ENCODE measurements around the gene TRAPPC3.

TRAPPC3 gene

DNA sequence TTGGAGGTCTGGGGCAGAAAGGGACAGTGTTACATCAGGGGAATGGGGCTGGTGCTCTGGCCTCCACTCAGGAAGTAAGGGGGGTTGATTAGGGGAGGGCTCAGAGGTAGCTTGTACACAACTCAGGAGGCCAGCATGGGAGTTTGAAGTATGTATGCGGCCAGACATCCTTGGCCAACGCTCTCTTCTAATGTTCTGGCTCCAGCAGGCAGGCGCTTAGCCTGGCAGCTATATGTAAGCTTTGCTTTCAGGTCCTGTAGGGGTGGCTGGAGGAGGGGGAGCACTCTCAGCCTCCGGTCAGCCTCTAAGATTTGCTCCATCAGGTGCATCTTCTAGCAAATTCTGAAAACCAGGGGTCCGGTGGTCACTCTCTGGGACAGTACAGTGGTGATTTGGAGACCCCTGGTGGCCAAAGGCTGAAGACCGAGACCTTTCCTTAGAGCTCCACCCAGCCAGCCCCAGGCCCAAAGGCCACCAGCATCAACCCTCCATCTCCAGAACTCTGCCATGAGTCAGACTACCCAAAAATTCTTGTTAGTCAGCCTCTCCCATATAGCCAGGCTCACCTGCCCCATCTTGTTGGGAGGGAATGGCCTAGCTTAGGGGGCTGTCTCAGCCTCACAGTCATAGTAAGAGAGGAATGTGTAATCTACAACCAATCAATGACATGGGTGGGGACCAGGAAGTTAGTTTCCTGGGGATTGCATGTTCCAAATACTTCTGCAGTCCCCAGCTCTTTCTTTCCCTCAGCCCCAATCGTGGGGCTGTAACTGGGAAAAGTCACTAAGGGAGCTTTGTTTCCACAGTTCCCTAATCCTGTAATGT is 14.6 kb downstream of the TRAPPC3 start:
- Histone ChIP-seq H3K27me3 (ENCODE audit: low read length) (no peaks in the 10 kb centered on the region), H3K4me3 (ENCODE audit: insufficient read depth, low read length, poor library complexity, severe bottlenecking) (no peak overlapping the region), H2AFZ (ENCODE audit: low read depth, low read length, severe bottlenecking) (no peak overlapping the region), H3K36me3 (ENCODE audit: low read length) (0 out of 2 replicates have a peak, but pooled peaks cover 5% of the 10 kb centered on the region), H4K20me1 (ENCODE audit: low read depth, low read length) (no peaks in the 10 kb centered on the region), H3K27ac (ENCODE audit: low read depth, low read length) (no peak overlapping the region), H3K9ac (ENCODE audit: low read length) (no peak overlapping the region), H3K79me2 (ENCODE audit: insufficient read depth, low read length) (no peaks in the 10 kb centered on the region), H3K9me3 (ENCODE audit: insufficient read depth, low read length) (no peaks in the 10 kb centered on the region), H3F3A (ENCODE audit: insufficient read depth) (no peaks in the 10 kb centered on the region), H3K9me2 (replicated peaks; ENCODE audit: insufficient read depth, low read length) (no peaks in the 10 kb centered on the region), H3K4me2 (ENCODE audit: low read depth, low read length, poor library complexity, severe bottlenecking) (no peak overlapping the region)
- TF ChIP-seq, protein P1, sequence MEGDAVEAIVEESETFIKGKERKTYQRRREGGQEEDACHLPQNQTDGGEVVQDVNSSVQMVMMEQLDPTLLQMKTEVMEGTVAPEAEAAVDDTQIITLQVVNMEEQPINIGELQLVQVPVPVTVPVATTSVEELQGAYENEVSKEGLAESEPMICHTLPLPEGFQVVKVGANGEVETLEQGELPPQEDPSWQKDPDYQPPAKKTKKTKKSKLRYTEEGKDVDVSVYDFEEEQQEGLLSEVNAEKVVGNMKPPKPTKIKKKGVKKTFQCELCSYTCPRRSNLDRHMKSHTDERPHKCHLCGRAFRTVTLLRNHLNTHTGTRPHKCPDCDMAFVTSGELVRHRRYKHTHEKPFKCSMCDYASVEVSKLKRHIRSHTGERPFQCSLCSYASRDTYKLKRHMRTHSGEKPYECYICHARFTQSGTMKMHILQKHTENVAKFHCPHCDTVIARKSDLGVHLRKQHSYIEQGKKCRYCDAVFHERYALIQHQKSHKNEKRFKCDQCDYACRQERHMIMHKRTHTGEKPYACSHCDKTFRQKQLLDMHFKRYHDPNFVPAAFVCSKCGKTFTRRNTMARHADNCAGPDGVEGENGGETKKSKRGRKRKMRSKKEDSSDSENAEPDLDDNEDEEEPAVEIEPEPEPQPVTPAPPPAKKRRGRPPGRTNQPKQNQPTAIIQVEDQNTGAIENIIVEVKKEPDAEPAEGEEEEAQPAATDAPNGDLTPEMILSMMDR (IDR thresholded peaks at IDR 0.05; ENCODE audit: insufficient read depth, low read length, poor library complexity, severe bottlenecking): peak; percentile 52
- TF ChIP-seq EZH2phosphoT487 (conservative IDR thresholded peaks at IDR 0.05; ENCODE audit: low read length): no peak

DNA sequence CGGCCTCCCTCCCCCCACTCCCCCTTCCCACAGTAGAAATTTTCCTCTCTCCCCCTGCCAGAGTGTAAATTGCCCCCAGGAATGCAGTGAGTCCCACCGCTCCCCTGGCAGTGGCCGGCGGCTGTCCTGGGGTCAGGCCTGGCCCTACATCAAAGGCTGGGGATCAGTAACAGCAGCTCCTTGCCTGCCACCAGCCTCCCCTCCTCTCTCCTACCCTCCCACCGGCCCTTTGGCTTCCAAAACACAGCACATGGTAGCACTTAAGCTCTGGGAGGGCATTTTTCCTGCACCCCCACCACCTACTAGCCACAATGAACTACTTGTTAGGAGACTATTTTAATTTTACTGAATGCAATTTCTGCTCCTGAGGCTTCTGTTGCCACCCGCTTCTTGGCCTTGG is 15.3 kb downstream of the TRAPPC3 start:
- no peaks in the 10 kb centered on the region for H3K79me2 ChIP-seq (ENCODE audit: insufficient read depth, low read length)
- H3K27ac ChIP-seq (ENCODE audit: low read depth, low read length): no peak overlapping the region
- H2AFZ ChIP-seq (ENCODE audit: low read depth, low read length, severe bottlenecking): no peak overlapping the region
- H3K27me3 ChIP-seq (ENCODE audit: low read length): no peaks in the 10 kb centered on the region
- no peak overlapping the region for H3K4me2 ChIP-seq (ENCODE audit: low read depth, low read length, poor library complexity, severe bottlenecking)
- no peaks in the 10 kb centered on the region for H3K9me3 ChIP-seq (ENCODE audit: insufficient read depth, low read length)
- no peaks in the 10 kb centered on the region for H3F3A ChIP-seq (ENCODE audit: insufficient read depth)
- no peak for TF ChIP-seq EZH2phosphoT487 (conservative IDR thresholded peaks at IDR 0.05; ENCODE audit: low read length)
- TF ChIP-seq, protein P1 (IDR thresholded peaks at IDR 0.05; ENCODE audit: insufficient read depth, low read length, poor library complexity, severe bottlenecking): no peak
- H3K9ac ChIP-seq (ENCODE audit: low read length): no peak overlapping the region
- no peaks in the 10 kb centered on the region for H4K20me1 ChIP-seq (ENCODE audit: low read depth, low read length)
- H3K9me2 ChIP-seq (replicated peaks; ENCODE audit: insufficient read depth, low read length): no peaks in the 10 kb centered on the region
- H3K4me3 ChIP-seq (ENCODE audit: insufficient read depth, low read length, poor library complexity, severe bottlenecking): no peak overlapping the region
- H3K36me3 ChIP-seq (ENCODE audit: low read length): 0 out of 2 replicates have a peak, but pooled peaks cover 5% of the 10 kb centered on the region

DNA sequence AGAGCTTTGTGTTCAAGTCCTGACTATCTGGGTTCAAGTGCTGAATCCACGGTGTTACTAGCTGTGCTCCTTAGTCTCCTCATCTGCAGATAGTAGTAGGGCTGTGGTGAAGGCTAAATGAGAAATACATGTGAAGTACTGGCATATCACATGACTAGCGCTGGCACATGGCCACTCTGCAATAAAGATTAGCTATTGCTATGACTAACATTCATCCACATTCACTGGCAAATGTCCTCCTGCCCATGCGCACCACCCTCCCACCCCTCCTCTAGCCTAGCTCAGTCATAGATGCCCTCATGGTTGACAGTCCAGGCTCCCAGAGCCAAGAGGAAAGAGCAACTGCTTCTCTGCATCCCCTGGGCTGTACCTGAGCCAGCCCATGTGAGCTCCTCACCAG is 15.8 kb downstream of the TRAPPC3 start:
- no peaks in the 10 kb centered on the region for H3K79me2 ChIP-seq (ENCODE audit: insufficient read depth, low read length)
- no peaks in the 10 kb centered on the region for H3F3A ChIP-seq (ENCODE audit: insufficient read depth)
- 0 out of 2 replicates have a peak, but pooled peaks cover 5% of the 10 kb centered on the region for H3K36me3 ChIP-seq (ENCODE audit: low read length)
- H2AFZ ChIP-seq (ENCODE audit: low read depth, low read length, severe bottlenecking): no peak overlapping the region
- no peak overlapping the region for H3K4me2 ChIP-seq (ENCODE audit: low read depth, low read length, poor library complexity, severe bottlenecking)
- no peaks in the 10 kb centered on the region for H3K9me2 ChIP-seq (replicated peaks; ENCODE audit: insufficient read depth, low read length)
- no peaks in the 10 kb centered on the region for H3K27me3 ChIP-seq (ENCODE audit: low read length)
- no peak overlapping the region for H3K9ac ChIP-seq (ENCODE audit: low read length)
- TF ChIP-seq EZH2phosphoT487 (conservative IDR thresholded peaks at IDR 0.05; ENCODE audit: low read length): no peak
- TF ChIP-seq, protein P1 (IDR thresholded peaks at IDR 0.05; ENCODE audit: insufficient read depth, low read length, poor library complexity, severe bottlenecking): no peak
- no peak overlapping the region for H3K27ac ChIP-seq (ENCODE audit: low read depth, low read length)
- H3K9me3 ChIP-seq (ENCODE audit: insufficient read depth, low read length): no peaks in the 10 kb centered on the region
- H3K4me3 ChIP-seq (ENCODE audit: insufficient read depth, low read length, poor library complexity, severe bottlenecking): no peak overlapping the region
- no peaks in the 10 kb centered on the region for H4K20me1 ChIP-seq (ENCODE audit: low read depth, low read length)

Data from SU-DHL-6 (cell line).